Epithelial cell of proximal tubule (primary cell): ENCODE data around the gene PHOX2B. TPM values are rescaled to one million over a fixed set of nuclear protein-coding genes. Genes with fewer than 3 reads are reported as not detected.
"Not testable (repeated sequence)": the region's sequence is repeated elsewhere in the genome, so short reads cannot be mapped to it uniquely, and the experiment has no call there.

Experiments
- DNase-seq: peaks from one replicate; pipeline ENCODE4 v3.0.0-alpha.2; 2011; ENCODE audit warnings: low read depth
- H3K4me3 ChIP-seq: 2 replicates; pipeline ENCODE4 v1.5.1; 2011; ENCODE audit warnings: low read depth, mild to moderate bottlenecking, low read length
- total RNA-seq: library from RNA; depleted of rRNA; stranded (reverse); fragments of >200 nt; gene quantifications from 2 replicates; pipeline ENCODE4 v1.2.3, GENCODE V29; 2015
- TF ChIP-seq, protein P1 (sequence below): conservative IDR thresholded peaks from 2 replicates; pipeline ENCODE4 v1.5.1; 2012; ENCODE audit warnings: low read depth, mild to moderate bottlenecking, low read length

PHOX2B gene
- total RNA-seq, 1 donor from 2014 or later, result not detected

DNA sequence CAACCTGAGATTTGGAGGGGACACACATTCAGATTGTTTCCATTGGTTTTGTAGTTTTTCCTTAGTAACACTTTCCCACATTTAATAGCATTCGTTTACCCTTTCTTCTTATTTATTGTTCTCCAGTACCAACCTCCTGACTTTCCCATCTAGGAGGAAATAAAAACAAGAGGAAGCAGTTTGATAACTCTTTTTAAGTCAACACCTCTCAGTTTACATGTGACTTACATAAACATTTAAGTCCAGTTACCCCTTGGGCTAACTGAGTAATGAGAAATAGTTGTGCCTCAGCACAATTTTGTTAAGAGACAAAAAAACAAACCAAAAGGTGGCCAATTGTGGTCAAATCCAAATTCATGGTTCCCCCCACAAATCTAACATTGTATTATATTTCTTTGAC lies 34.8 kb downstream of the PHOX2B start:
- TF ChIP-seq, protein P1, sequence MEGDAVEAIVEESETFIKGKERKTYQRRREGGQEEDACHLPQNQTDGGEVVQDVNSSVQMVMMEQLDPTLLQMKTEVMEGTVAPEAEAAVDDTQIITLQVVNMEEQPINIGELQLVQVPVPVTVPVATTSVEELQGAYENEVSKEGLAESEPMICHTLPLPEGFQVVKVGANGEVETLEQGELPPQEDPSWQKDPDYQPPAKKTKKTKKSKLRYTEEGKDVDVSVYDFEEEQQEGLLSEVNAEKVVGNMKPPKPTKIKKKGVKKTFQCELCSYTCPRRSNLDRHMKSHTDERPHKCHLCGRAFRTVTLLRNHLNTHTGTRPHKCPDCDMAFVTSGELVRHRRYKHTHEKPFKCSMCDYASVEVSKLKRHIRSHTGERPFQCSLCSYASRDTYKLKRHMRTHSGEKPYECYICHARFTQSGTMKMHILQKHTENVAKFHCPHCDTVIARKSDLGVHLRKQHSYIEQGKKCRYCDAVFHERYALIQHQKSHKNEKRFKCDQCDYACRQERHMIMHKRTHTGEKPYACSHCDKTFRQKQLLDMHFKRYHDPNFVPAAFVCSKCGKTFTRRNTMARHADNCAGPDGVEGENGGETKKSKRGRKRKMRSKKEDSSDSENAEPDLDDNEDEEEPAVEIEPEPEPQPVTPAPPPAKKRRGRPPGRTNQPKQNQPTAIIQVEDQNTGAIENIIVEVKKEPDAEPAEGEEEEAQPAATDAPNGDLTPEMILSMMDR, result no peak
- H3K4me3 ChIP-seq, result no peak overlapping the region
- DNase-seq, result no peak

DNA sequence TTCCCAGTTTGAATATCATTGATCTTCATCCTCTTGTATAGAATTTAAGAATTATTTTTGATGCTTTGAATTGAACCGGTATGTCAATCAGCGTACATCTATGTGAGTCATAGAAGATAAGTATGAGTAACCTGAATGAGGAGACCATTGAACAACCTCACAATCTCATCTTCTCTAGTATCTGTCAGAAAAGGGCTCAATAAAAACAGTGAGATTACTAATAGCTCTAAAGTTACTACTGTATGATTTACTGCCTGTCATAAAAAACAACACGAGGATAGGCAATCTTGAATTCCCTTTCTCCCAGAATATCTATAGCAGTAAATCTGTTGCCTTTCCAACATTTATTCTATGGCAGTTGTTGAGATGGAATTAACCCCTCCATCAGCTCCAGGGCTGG lies 36.1 kb downstream of the PHOX2B start:
- H3K4me3 ChIP-seq, result no peak overlapping the region
- TF ChIP-seq, protein P1, result no peak
- no peak for DNase-seq

DNA sequence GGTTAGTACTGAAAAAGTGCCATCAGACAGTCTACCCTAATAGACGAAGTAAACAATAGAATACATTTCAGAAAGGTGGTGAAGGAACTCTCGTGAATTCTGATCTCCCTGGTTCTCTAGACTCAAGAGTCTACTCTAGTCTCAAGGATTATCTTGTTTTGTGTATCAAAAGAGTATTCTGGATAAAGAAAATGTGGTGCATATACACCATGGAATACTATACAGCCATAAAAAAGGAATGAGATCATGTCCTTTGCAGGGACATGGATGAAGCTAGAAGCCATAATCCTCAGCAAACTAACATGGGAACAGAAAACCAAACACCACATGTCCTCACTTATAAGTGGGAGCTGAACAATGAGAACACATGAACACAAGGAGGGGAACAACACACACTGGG lies 36.9 kb downstream of the PHOX2B start:
- not testable (repeated sequence) for DNase-seq, H3K4me3 ChIP-seq

DNA sequence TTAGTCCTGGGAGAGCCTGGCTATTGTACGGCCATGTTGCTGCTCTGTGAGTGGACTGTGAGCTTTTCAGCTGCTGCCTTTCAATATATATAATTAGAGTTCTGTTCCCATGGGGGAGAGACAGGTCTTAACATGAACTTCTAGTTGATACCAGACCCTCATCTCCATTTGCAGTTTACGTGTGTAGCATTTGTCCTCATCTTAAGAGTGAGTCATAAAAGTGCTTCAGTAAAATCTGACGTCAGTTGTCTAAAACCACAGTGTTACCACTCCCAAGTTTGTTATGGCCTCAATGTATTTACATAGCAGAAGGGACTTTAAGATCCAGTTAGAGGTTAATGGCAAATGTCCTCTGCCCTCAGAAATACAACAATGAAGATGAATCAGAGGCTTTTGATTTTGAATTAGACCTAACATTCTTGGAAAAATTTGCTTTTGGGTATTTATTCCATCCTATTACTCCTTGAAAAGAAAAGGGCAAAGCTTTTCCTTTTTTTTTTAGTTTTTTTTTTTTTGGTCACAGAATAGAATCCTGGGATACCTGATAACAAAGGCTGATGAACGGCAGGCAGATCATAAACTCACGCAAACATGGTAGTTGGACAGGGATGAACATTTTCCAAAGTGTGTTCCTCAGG lies 38.6 kb downstream of the PHOX2B start:
- TF ChIP-seq, protein P1, result no peak
- DNase-seq, result no peak
- no peak overlapping the region for H3K4me3 ChIP-seq

DNA sequence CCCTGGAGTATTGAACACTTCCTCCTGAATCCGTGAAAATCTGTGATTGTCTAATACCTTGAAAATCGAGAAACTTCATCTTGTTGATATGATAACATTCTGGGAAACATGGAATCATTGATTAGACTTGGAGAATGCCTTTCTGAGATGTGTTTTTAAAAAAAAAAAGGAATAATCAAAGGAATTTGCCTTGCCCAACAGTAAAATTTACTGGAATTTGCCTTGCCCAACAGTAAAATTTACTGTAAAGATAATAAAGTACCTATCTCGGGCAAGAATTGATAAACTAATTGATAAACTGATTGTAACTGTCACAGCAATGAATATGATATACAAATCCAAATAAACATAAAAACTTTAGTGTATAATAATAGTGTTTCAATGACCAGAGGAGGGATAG lies 44.7 kb downstream of the PHOX2B start:
- DNase-seq, result no peak
- no peak overlapping the region for H3K4me3 ChIP-seq
- TF ChIP-seq, protein P1, result no peak

DNA sequence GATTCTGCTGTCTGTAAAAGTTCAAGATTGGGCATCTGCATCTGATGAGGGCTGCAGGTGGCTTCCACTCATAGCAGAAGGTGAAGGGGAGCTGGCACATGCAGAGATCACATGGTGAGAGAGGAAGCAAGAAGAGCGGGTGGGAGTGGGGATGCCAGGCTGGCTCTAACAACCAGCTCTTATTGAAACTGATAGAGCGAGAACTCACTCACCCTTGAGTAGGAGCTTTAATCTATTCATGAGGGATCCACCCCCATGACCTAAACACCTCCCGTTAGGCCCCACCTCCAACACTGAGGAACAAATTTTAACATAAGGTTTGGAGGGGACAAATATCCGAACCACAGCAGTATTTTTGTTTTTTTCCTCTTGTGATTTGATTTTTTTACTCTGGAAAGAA lies 45.8 kb downstream of the PHOX2B start:
- no peak overlapping the region for H3K4me3 ChIP-seq
- TF ChIP-seq, protein P1, result no peak
- no peak for DNase-seq

DNA sequence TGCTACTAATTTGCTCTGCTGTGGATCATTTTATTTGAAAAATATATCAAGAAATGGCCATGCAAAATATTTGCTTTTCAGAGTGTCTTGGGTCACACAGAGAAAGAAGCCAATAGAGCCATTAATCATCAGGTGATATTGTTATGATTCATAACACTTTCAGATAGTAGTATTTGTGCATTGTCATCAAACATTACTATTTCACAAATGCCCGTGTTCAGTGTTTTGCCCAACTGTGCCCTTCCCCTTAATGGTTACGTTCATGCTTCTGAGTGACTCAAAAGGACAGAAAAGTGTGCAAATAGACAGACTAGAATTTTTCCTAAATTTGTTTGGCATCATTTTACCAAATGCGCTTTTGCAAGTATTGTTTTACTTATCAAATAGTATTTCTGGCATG lies 46.5 kb downstream of the PHOX2B start:
- no peak overlapping the region for H3K4me3 ChIP-seq
- no peak for DNase-seq
- TF ChIP-seq, protein P1, result no peak
